RWPE2 (cell line): ENCODE data around the gene RND2.
A peak's percentile ranks its signal among the peaks of the same experiment; 100 is the strongest.
"Not testable (repeated sequence)": the region's sequence is repeated elsewhere in the genome, so short reads cannot be mapped to it uniquely, and the experiment has no call there.

ENCODE experiments used
- ATAC-seq: fragments of 200-7000 bp; cut with Tn5 transposase; 3 replicates; pipeline ENCODE4 v1.9.1; 2021; ENCODE audit warnings: low read depth
- DNase-seq: peaks from one replicate; pipeline ENCODE4 v3.0.0-alpha.2; 2020; ENCODE audit warnings: low spot score
- H3K27ac ChIP-seq: fragments of 450-650 bp; 2 replicates; pipeline ENCODE4 v1.5.1; 2017; ENCODE audit warnings: mild to moderate bottlenecking; ENCODE audit not compliant: poor library complexity, severe bottlenecking
- H3K27me3 ChIP-seq: fragments of 250-450 bp; sonication (Bioruptor Pico); 2 replicates; pipeline ENCODE4 v1.5.1; 2021; ENCODE audit warnings: mild to moderate bottlenecking, moderate library complexity; ENCODE audit not compliant: insufficient read depth, poor library complexity, severe bottlenecking
- H3K36me3 ChIP-seq: fragments of 250-450 bp; sonication (Bioruptor Pico); 2 replicates; pipeline ENCODE4 v1.5.1; 2020; ENCODE audit warnings: low read depth, mild to moderate bottlenecking, moderate library complexity
- H3K4me1 ChIP-seq: fragments of 250-450 bp; sonication (Bioruptor Pico); 2 replicates; pipeline ENCODE4 v1.5.1; 2021; ENCODE audit warnings: mild to moderate bottlenecking, moderate library complexity; ENCODE audit not compliant: insufficient read depth, poor library complexity, severe bottlenecking
- H3K4me3 ChIP-seq: fragments of 250-450 bp; sonication (Bioruptor Pico); 2 replicates; pipeline ENCODE4 v1.5.1; 2021; ENCODE audit warnings: mild to moderate bottlenecking, moderate library complexity; ENCODE audit not compliant: severe bottlenecking
- H3K9me3 ChIP-seq: fragments of 250-450 bp; sonication (Bioruptor Pico); 2 replicates; pipeline ENCODE4 v1.5.1; 2021; ENCODE audit warnings: mild to moderate bottlenecking, moderate library complexity; ENCODE audit not compliant: severe bottlenecking
- CTCF ChIP-seq: fragments of 450-650 bp; IDR thresholded peaks from one replicate; pipeline ENCODE4 v1.5.1; 2017; ENCODE audit warnings: mild to moderate bottlenecking, moderate library complexity; ENCODE audit not compliant: poor library complexity, severe bottlenecking

Gene RND2

GRCh38 chr17:42989726-42990652 is 35.0 kb upstream of the RND2 start:
- TF ChIP-seq CTCF = no peak
- Histone ChIP-seq H3K4me1 (peaks cover 31% of the 10 kb centered on the region), H3K27me3 (no peaks in the 10 kb centered on the region), H3K27ac (peak overlapping the region; percentile 99), H3K9me3 (no peaks in the 10 kb centered on the region), H3K4me3 (no peak overlapping the region), H3K36me3 (peaks cover 68% of the 10 kb centered on the region)
- no peak for DNase-seq
- ATAC-seq = peak; percentile 83

- no peak for TF ChIP-seq CTCF
- peaks cover 65% of the 10 kb centered on the region for H3K36me3 ChIP-seq
- no peaks in the 10 kb centered on the region for H3K9me3 ChIP-seq
- no peaks in the 10 kb centered on the region for H3K27me3 ChIP-seq
- no peak for ATAC-seq
- no peak for DNase-seq
- no peak overlapping the region for H3K4me3 ChIP-seq
- H3K27ac ChIP-seq = peak overlapping the region; percentile 99
- H3K4me1 ChIP-seq = peaks cover 31% of the 10 kb centered on the region
Observed at GRCh38 chr17:42991471-42991870, 33.6 kb upstream of the RND2 start.

GRCh38 chr17:42992872-42993271 is 32.2 kb upstream of the RND2 start:
- Histone ChIP-seq H3K36me3 (peaks cover 51% of the 10 kb centered on the region), H3K4me1 (peaks cover 37% of the 10 kb centered on the region), H3K27ac (no peak overlapping the region), H3K4me3 (no peak overlapping the region), H3K9me3 (no peaks in the 10 kb centered on the region), H3K27me3 (no peaks in the 10 kb centered on the region)
- ATAC-seq (no peak), DNase-seq (no peak)
- no peak for TF ChIP-seq CTCF

- H3K4me3 ChIP-seq, DNase-seq, H3K27ac ChIP-seq, H3K9me3 ChIP-seq, H3K27me3 ChIP-seq, ATAC-seq: not testable (repeated sequence)
- Histone ChIP-seq H3K4me1 (peaks cover 31% of the 10 kb centered on the region), H3K36me3 (peaks cover 46% of the 10 kb centered on the region)
Observed at GRCh38 chr17:42993913-42994312, 31.1 kb upstream of the RND2 start.

GRCh38 chr17:42997390-42997983 is 27.5 kb upstream of the RND2 start:
- Histone ChIP-seq H3K4me3 (peak overlapping the region; percentile 74), H3K4me1 (peaks cover 32% of the 10 kb centered on the region), H3K9me3 (no peaks in the 10 kb centered on the region), H3K27me3 (no peaks in the 10 kb centered on the region), H3K36me3 (peaks cover 50% of the 10 kb centered on the region), H3K27ac (peak overlapping the region; percentile 85)
- ATAC-seq (no peak), DNase-seq (no peak)
- no peak for TF ChIP-seq CTCF
